Mucosa of rectum (tissue), 2 donors: ENCODE measurements around the gene CNTRL.

Experiments used
- H3K27ac ChIP-seq, 2 donors: one replicate each; pipeline ENCODE4 v1.7.0; 2013; ENCODE audit warnings: inconsistent platforms in 2 of 2, low read depth in 2 of 2, low read length in 2 of 2
- H3K27me3 ChIP-seq, 2 donors: one replicate each; pipeline ENCODE4 v1.7.0; 2013; ENCODE audit warnings: low read length in 2 of 2; ENCODE audit not compliant: control insufficient read depth in 2 of 2, insufficient read depth in 2 of 2
- H3K36me3 ChIP-seq, 2 donors: one replicate each; pipeline ENCODE4 v1.7.0; 2013; ENCODE audit warnings: low read length in 2 of 2; ENCODE audit not compliant: control insufficient read depth in 2 of 2, insufficient read depth in 2 of 2
- H3K4me1 ChIP-seq, 2 donors: one replicate each; pipeline ENCODE4 v1.7.0; 2013; ENCODE audit warnings: low read length in 2 of 2, mild to moderate bottlenecking in 1 of 2; ENCODE audit not compliant: control insufficient read depth in 2 of 2, insufficient read depth in 2 of 2
- H3K4me3 ChIP-seq, 2 donors: one replicate each; pipeline ENCODE4 v1.7.0; 2013; ENCODE audit warnings: low read length in 2 of 2
- H3K9ac ChIP-seq, 2 donors: one replicate each; pipeline ENCODE4 v1.7.0; 2013; ENCODE audit warnings: low read length in 2 of 2, low read depth in 1 of 2, mild to moderate bottlenecking in 1 of 2
- H3K9me3 ChIP-seq, 2 donors: one replicate each; pipeline ENCODE4 v1.7.0; 2013; ENCODE audit warnings: low read length in 2 of 2; ENCODE audit not compliant: control insufficient read depth in 2 of 2
- donor health status: healthy.
- donor health status: Normal muscosa, but diverticular disease.

Gene CNTRL

DNA sequence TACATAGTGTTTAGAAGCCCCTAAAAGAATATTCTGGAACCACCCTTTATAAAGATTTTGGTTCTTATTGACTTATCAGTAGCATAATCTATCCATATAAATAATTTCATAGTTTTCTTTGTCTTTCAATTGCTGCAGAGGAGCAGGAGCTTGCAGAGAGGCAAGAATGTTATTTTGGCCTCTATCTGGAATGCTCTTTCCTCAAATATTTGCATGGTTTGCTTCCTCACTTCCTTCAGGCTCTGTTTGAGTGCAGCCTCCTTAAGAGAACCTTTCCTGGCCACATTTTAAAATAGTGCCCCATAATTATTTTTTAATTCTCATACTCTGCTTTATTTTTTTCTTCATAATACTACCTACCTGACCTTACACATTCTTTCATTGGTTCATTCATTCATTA lies 26.1 kb upstream of the CNTRL start:
- Histone ChIP-seq H3K4me3 (no peak overlapping the region), H3K4me1 (no peaks in the 10 kb centered on the region), H3K9ac (no peak overlapping the region), H3K27me3 (no peaks in the 10 kb centered on the region), H3K27ac (no peak overlapping the region), H3K36me3 (no peaks in the 10 kb centered on the region), H3K9me3 (no peaks in the 10 kb centered on the region)

DNA sequence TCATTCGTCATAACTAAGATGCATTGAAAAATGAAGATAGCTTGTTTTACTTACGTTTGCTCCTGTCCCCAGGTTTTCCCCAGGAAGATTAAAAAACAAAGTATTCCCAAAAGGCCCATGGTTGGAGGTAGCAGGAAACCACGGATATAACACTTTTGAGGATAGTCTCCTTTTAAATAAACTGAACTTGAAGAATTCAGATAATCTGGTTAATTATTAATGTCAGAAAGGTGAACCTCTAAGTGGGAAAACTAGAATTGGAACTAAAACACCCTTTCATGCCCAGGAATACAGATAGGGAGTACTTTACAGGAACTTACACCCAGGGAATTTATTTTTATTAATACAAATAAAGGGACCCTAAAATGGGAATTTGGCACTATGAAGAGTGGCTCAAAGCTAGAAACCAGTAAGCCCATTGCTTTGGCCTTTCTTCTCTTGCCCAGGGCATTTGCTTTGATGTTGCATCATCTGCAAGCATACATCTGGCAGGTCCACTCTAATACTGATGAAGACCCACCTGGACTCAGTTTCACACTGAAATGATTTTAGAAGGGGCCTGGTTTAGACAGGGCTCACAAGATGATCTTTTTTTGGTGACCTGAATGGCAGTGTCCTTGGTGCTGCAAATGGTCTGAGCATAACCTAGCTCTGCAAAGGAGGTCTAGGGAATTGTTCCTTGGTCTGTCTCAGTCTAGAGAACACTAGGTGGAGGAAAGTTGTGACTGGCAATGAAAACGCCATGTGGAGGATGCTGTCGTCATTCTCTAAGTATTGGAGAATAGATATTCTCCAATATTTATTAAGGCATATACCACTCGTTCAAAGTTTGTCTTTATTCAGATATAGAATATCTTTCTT lies 24.4 kb upstream of the CNTRL start, which contains the start of gene C5:
Gene C5, minus strand, starts transcription at position 148 of the 861 bp plus-strand sequence. Its CDS starts 29 bp downstream, at position 119.
- no peaks in the 10 kb centered on the region for H3K27me3 ChIP-seq
- no peaks in the 10 kb centered on the region for H3K4me1 ChIP-seq
- no peaks in the 10 kb centered on the region for H3K9me3 ChIP-seq
- no peaks in the 10 kb centered on the region for H3K36me3 ChIP-seq
- no peak within 1 kb of the TSS for H3K9ac ChIP-seq
- H3K27ac ChIP-seq = no peak within 1 kb of the TSS
- H3K4me3 ChIP-seq = no peak within 1 kb of the TSS

- H3K27ac ChIP-seq = no peak overlapping the region
- H3K9me3 ChIP-seq = no peaks in the 10 kb centered on the region
- H3K27me3 ChIP-seq = no peaks in the 10 kb centered on the region
- no peaks in the 10 kb centered on the region for H3K36me3 ChIP-seq
- no peak overlapping the region for H3K4me3 ChIP-seq
- H3K9ac ChIP-seq = no peak overlapping the region
- H3K4me1 ChIP-seq = no peaks in the 10 kb centered on the region
These were observed 21.2 kb upstream of the CNTRL start for GRCh38 chr9:121053544-121053943.

GRCh38 chr9:121055642-121056143 lies 19.1 kb upstream of the CNTRL start:
- Histone ChIP-seq H3K27ac (no peak overlapping the region), H3K4me1 (no peaks in the 10 kb centered on the region), H3K9ac (no peak overlapping the region), H3K27me3 (no peaks in the 10 kb centered on the region), H3K4me3 (no peak overlapping the region), H3K9me3 (no peaks in the 10 kb centered on the region), H3K36me3 (no peaks in the 10 kb centered on the region)

DNA sequence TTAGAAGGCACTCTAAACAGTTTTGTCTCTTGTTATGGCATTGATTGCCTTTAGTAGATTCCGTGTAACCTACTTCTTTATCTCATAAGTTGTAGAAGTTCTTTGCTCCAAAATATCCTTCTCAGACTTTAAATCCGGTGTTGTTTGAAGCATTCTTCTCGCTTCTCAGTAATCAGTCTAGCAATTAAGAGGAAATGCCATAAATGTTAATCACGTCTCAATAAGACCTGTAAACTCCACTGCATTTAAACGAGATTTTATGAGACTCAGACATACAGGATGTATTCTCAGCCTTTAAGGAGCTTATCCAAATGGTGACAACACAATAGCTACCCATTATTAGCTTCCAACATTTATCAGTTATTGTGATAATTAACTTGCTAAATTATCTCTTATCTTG lies 16.9 kb upstream of the CNTRL start:
- Histone ChIP-seq H3K27me3 (no peaks in the 10 kb centered on the region), H3K27ac (no peak overlapping the region), H3K36me3 (no peaks in the 10 kb centered on the region)

DNA sequence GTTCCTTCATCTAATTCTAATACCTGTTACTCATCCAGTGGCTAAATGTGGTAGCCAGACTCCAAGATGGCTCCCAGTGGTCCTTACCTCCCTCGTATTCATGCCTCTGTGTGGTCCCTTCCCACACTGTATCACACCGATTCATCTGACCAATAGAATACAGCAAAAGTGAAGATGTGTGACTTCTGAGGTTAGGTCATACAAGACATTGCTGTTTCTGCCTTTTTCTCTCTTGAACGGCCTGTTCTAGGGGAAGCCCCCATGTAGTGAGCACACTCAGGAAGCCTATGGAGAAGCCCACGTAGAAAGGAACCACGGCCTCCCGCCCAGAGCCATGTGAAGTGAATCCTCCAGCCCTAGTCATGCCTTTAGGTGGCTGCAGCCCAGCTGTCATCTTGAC lies 15.2 kb upstream of the CNTRL start:
- Histone ChIP-seq H3K4me3 (no peak overlapping the region), H3K9me3 (no peaks in the 10 kb centered on the region), H3K36me3 (no peaks in the 10 kb centered on the region), H3K4me1 (no peaks in the 10 kb centered on the region), H3K27ac (no peak overlapping the region), H3K27me3 (no peaks in the 10 kb centered on the region), H3K9ac (no peak overlapping the region)

More for the DNA sequence above, 16.9 kb upstream of the CNTRL start:
- H3K4me3 ChIP-seq = no peak overlapping the region
- no peaks in the 10 kb centered on the region for H3K9me3 ChIP-seq
- no peaks in the 10 kb centered on the region for H3K4me1 ChIP-seq
- H3K9ac ChIP-seq = no peak overlapping the region

- no peaks in the 10 kb centered on the region for H3K9me3 ChIP-seq
- H3K9ac ChIP-seq = no peak overlapping the region
- no peak overlapping the region for H3K27ac ChIP-seq
- H3K4me3 ChIP-seq = no peak overlapping the region
- H3K27me3 ChIP-seq = no peaks in the 10 kb centered on the region
- H3K4me1 ChIP-seq = no peaks in the 10 kb centered on the region
- H3K36me3 ChIP-seq = no peaks in the 10 kb centered on the region
These were observed 14.6 kb upstream of the CNTRL start for GRCh38 chr9:121059998-121060636.

- Histone ChIP-seq H3K4me1 (no peaks in the 10 kb centered on the region), H3K9ac (no peak overlapping the region), H3K4me3 (no peak overlapping the region), H3K27ac (no peak overlapping the region), H3K36me3 (no peaks in the 10 kb centered on the region), H3K27me3 (no peaks in the 10 kb centered on the region), H3K9me3 (no peaks in the 10 kb centered on the region)
These were observed 7.9 kb upstream of the CNTRL start for GRCh38 chr9:121066850-121067249.

GRCh38 chr9:121067640-121068039 lies 7.1 kb upstream of the CNTRL start:
- no peak overlapping the region for H3K4me3 ChIP-seq

GRCh38 chr9:121069396-121069795 lies 5.4 kb upstream of the CNTRL start:
- Histone ChIP-seq H3K27ac (no peak overlapping the region), H3K4me1 (peaks cover 6 to 7% of the 10 kb centered on the region in 2 donors), H3K36me3 (no peaks in the 10 kb centered on the region), H3K4me3 (no peak overlapping the region), H3K9me3 (no peaks in the 10 kb centered on the region), H3K27me3 (no peaks in the 10 kb centered on the region), H3K9ac (no peak overlapping the region)

More at GRCh38 chr9:121067640-121068039, 7.1 kb upstream of the CNTRL start:
- no peaks in the 10 kb centered on the region for H3K27me3 ChIP-seq
- no peak overlapping the region for H3K27ac ChIP-seq
- no peak overlapping the region for H3K9ac ChIP-seq
- H3K4me1 ChIP-seq = no peaks in the 10 kb centered on the region
- no peaks in the 10 kb centered on the region for H3K36me3 ChIP-seq
- no peaks in the 10 kb centered on the region for H3K9me3 ChIP-seq
